Fibroblast of peridontal ligament (primary cell): ENCODE results near the gene TSPAN8.
"Not testable (repeated sequence)": the region's sequence is repeated elsewhere in the genome, so short reads cannot be mapped to it uniquely, and the experiment has no call there.

Experiments used
- DNase-seq: peaks from one replicate; pipeline ENCODE4 v3.0.0-alpha.2; 2010; ENCODE audit errors: extremely low read depth

Gene TSPAN8

DNA sequence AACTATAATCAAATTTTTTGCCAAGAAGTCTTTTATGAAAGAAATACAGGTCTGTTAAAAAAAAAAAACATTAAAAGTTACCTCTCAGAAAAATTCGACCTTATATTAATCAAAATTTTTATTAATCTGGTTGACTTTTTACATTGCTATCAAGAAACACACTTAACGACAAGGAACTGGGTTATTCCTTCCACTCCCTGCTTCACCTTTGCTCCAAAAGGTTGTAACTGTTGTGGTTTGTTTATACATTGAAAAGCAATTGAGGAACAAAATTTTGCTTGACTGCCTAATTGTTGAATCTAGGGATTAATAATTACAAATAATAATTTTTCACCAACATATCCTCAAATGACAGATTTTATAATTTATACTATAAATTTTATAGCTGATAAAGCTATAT, 28.4 kb downstream of the TSPAN8 start:
- DNase-seq, result no peak

- no peak for DNase-seq
Measured at GRCh38 chr12:71128191-71128788, 29.5 kb downstream of the TSPAN8 start.

- no peak for DNase-seq
Measured at GRCh38 chr12:71125949-71126348, 31.9 kb downstream of the TSPAN8 start.

DNA sequence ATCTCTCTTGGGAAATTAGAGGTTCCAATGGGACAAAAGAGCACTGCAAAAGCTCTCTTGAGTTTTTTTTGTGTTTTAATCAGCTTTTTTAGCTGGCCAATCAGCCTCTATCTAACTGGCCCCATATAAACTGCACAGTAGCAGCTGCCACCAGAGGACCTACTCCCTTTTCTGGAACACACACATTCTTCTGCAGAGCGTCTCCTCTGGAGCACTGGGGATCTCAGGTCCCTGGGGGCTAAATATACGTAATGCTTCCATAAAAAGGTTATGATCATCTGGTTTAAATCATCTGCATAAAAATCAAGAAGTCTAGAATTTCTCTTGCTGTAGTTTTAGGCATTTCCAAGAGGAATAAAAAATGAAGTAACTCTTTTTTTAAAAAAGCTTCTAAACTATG, 32.3 kb downstream of the TSPAN8 start:
- DNase-seq, result no peak

- no peak for DNase-seq
Measured at GRCh38 chr12:71124835-71125460, 32.9 kb downstream of the TSPAN8 start.

DNA sequence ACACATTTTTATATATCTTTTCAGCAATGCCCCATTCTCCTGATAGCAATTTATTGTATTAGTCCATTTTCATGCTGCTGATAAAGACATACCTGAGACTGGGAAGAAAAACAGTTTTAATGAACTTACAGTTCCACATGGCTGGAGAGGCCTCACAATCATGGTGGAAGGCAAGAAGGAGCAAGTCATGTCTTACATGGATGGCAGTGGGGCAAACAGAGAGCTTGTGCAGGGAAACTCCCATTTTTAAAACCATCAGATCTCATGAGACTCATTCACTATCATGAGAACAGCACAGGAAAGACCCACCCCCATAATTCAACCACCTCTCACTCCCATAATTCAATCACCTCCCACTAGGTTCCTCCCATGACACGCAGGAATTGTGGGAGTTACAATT, 44.7 kb downstream of the TSPAN8 start:
- not testable (repeated sequence) for DNase-seq

GRCh38 chr12:71109834-71110233, 48.0 kb downstream of the TSPAN8 start:
- DNase-seq, result no peak

DNA sequence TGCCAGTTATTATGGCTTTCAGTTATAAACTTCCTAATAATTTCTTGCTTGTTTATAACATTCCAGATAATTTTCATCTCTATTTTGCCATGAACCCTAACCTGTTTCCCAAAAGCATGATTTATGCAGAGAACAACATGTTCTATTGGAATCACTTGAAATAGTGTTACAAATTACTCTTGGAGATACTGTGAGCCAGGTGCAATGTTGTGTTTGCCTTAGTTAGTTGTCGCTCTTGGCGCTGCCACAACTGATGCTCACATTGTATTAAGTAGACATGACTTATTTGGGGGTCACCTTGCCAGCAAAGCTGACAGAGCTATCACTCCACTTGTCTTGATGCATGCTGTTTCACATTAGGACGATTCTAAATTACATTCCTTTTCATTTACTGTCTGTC, 49.4 kb downstream of the TSPAN8 start:
- DNase-seq, result no peak

GRCh38 chr12:71107936-71108335, 49.9 kb downstream of the TSPAN8 start:
- no peak for DNase-seq

DNA sequence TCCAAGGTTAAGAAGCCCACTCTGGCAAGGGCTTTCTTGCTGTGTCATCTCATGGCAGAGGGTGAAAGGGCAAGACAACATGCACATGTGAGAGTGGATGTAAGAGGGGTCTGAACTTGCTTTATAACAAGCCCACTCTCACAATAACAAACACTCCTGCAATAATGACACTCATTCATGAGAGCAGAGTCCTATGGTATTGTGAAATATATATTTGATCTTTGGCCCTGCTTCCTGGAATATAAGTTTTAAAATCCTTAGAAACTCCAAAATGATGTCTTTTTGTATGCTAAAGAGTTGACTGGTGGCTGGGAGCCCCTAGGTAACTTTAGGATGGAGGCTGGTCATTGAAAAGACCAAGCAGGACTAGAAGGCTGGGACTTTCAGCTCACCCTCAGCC, 51.8 kb downstream of the TSPAN8 start:
- DNase-seq, result no peak

GRCh38 chr12:71092290-71092689, 65.5 kb downstream of the TSPAN8 start:
- no peak for DNase-seq

DNA sequence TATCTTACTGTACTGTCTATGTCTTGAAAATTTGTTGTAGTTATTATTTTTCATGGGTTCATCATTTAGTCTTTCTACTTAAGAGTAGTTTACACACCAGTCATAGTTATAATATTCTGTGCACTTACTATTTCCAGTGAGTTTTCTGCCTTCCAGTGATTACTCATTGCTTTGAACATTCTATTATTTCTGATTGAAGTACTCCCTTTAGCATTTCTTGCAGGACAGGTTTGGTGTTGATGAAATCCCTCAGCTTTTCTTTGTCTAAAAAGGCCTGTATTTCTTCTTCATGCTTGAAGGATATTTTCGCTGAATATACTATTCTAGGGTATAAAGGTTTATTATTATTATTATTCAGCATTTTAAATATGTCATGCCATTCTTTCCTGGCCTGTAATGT, 66.8 kb downstream of the TSPAN8 start:
- DNase-seq, result no peak

GRCh38 chr12:71085575-71085974, 72.2 kb downstream of the TSPAN8 start:
- no peak for DNase-seq

GRCh38 chr12:71075743-71076142, 82.1 kb downstream of the TSPAN8 start:
- DNase-seq, result no peak
